Measurements from ENCODE around the gene IGF2BP2. TPM values are rescaled to one million over a fixed set of nuclear protein-coding genes. Genes with fewer than 3 reads are reported as not detected.

The IGF2BP2 gene
- total RNA-seq, 1 experiment from 2014 or later = 97.8 TPM

DNA sequence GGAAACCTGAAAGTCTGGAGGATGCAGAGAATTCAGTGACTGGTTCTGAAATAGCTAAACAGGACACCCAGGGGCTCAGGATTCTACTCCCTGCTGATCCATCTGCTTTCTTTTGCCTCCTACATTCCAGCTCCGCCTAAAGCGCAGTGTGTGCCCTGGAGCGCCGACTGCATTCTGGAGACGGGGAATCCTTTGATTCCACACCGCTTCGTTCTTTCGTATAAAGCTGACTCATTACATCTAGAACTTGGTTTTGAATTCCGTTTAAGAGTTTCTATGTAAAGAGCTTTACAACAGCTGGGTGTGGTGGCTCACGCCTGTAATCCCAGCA lies 177.0 kb downstream of the IGF2BP2 start:
- Histone ChIP-seq H3K27me3 (ENCODE audit: control insufficient read depth, insufficient read depth, low read length) (no peaks in the 10 kb centered on the region), H3K4me1 (ENCODE audit: control insufficient read depth, insufficient read depth, low read length) (no peaks in the 10 kb centered on the region), H3K27ac (ENCODE audit: low read length) (no peak overlapping the region), H3K4me3 (ENCODE audit: low read depth in 2 of 2, low read length in 2 of 2) (no peak overlapping the region), H3K9me3 (ENCODE audit: control insufficient read depth, insufficient read depth, low read depth, low read length) (no peaks in the 10 kb centered on the region), H3K36me3 (ENCODE audit: control insufficient read depth, insufficient read depth, low read length) (no peaks in the 10 kb centered on the region; the same call in 1 of the 2 replicates)
- BruUV-seq (replicated peaks) = no TSS peak
- DNase-seq (ENCODE audit: low read depth, low spot score) = no peak
- in situ Hi-C loops (cut with HindIII; ENCODE audit: low pct_unique_long_range_greater_than_20kb, low sequenced_read_pairs) = no loop called here
- no peak for ATAC-seq
- TF ChIP-seq TCF7L2 (IDR thresholded peaks at IDR 0.05; ENCODE audit: low read depth, low read length) (no peak), POLR2AphosphoS5 (IDR thresholded peaks at IDR 0.05; ENCODE audit: low read depth, low read length) (no peak), SIN3A (IDR thresholded peaks at IDR 0.05; ENCODE audit: borderline replicate concordance, insufficient read depth, low read depth, low read length) (no peak), REST (IDR thresholded peaks at IDR 0.05; ENCODE audit: insufficient read depth in 1 of 2, low read depth in 2 of 2, low read length in 1 of 2) (no peak)
- TF ChIP-seq, protein P1, sequence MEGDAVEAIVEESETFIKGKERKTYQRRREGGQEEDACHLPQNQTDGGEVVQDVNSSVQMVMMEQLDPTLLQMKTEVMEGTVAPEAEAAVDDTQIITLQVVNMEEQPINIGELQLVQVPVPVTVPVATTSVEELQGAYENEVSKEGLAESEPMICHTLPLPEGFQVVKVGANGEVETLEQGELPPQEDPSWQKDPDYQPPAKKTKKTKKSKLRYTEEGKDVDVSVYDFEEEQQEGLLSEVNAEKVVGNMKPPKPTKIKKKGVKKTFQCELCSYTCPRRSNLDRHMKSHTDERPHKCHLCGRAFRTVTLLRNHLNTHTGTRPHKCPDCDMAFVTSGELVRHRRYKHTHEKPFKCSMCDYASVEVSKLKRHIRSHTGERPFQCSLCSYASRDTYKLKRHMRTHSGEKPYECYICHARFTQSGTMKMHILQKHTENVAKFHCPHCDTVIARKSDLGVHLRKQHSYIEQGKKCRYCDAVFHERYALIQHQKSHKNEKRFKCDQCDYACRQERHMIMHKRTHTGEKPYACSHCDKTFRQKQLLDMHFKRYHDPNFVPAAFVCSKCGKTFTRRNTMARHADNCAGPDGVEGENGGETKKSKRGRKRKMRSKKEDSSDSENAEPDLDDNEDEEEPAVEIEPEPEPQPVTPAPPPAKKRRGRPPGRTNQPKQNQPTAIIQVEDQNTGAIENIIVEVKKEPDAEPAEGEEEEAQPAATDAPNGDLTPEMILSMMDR (IDR thresholded peaks at IDR 0.05) = no peak
- ChIA-PET CTCF (interaction anchor here (1.2 kb wide), 1 partner anchor 13 kb away, joined by 5 read pairs; no protein-coding TSS in a partner anchor), POLR2A (no interaction called here)
- intact Hi-C loops (cut with micrococcal nuclease; ENCODE audit: unreplicated experiment) = no loop called here

DNA sequence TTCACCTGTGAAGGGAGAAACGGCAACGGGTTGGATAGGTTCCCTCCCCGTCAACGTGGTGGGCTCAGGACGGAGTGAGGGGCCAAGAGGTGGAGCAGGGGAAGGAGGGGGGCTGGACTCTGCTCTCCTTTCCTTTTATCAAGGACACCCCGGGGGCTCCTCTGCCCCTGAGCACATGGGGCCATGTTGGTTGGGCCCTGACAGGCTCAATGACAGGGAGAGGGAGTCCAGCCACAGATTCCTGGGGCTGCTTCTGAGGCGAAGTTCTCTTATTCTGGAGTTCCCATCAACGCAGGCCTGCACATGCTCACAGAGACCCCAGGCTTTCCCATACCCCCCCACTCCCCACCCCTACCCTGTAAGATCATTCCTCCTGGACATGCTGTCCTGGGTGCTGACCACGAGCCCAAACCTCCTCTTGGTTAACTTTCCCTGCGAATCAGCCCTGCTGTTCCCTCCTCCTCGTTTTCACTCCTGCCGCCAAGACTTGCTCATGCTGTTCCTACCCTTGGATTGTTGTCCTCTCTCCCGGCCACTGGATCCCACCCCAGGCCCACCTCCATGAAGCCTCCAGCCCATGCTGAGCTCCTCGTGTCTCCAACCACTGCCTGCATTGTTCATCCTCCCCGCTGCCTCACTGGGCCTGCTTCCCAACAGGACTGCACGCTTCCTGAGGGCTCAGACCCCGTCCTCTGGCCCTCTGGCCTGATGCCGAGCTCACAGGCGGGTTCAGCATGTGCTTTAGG lies 177.5 kb downstream of the IGF2BP2 start:
- ChIA-PET CTCF (no interaction called here), POLR2A (no interaction called here)
- no peak overlapping the region for H3K27ac ChIP-seq (ENCODE audit: low read length)
- H3K27me3 ChIP-seq (ENCODE audit: control insufficient read depth, insufficient read depth, low read length) = no peaks in the 10 kb centered on the region
- intact Hi-C loops (cut with micrococcal nuclease; ENCODE audit: unreplicated experiment) = no loop called here
- no TSS peak for BruUV-seq (replicated peaks)
- in situ Hi-C loops (cut with HindIII; ENCODE audit: low pct_unique_long_range_greater_than_20kb, low sequenced_read_pairs) = no loop called here
- TF ChIP-seq, protein P1 (IDR thresholded peaks at IDR 0.05) = no peak
- TF ChIP-seq SIN3A (IDR thresholded peaks at IDR 0.05; ENCODE audit: borderline replicate concordance, insufficient read depth, low read depth, low read length) (no peak), POLR2AphosphoS5 (IDR thresholded peaks at IDR 0.05; ENCODE audit: low read depth, low read length) (no peak), TCF7L2 (IDR thresholded peaks at IDR 0.05; ENCODE audit: low read depth, low read length) (no peak), REST (IDR thresholded peaks at IDR 0.05; ENCODE audit: insufficient read depth in 1 of 2, low read depth in 2 of 2, low read length in 1 of 2) (no peak)
- no peaks in the 10 kb centered on the region for H3K4me1 ChIP-seq (ENCODE audit: control insufficient read depth, insufficient read depth, low read length)
- DNase-seq (ENCODE audit: low read depth, low spot score) (no peak), ATAC-seq (no peak)
- no peaks in the 10 kb centered on the region; the same call in 1 of the 2 replicates for H3K36me3 ChIP-seq (ENCODE audit: control insufficient read depth, insufficient read depth, low read length)
- no peaks in the 10 kb centered on the region for H3K9me3 ChIP-seq (ENCODE audit: control insufficient read depth, insufficient read depth, low read depth, low read length)
- H3K4me3 ChIP-seq (ENCODE audit: low read depth in 2 of 2, low read length in 2 of 2) = no peak overlapping the region
